Activated naive CD8-positive, alpha-beta T cell treated with anti-CD3 and anti-CD28 coated beads for 36 hours (primary cell): Measurements from ENCODE around the gene FOSL2. TPM values are rescaled to one million over a fixed set of nuclear protein-coding genes. Genes with fewer than 3 reads are reported as not detected.

ENCODE experiments used
- DNase-seq: peaks from one replicate; pipeline ENCODE4 v3.0.0; 2021
- H3K27ac Mint-ChIP-seq: one replicate; pipeline ENCODE4 v1.8.0; 2022; ENCODE audit warnings: mild to moderate bottlenecking, moderate library complexity, mixed read lengths
- H3K27me3 Mint-ChIP-seq: one replicate; pipeline ENCODE4 v1.8.0; 2022; ENCODE audit warnings: mild to moderate bottlenecking, mixed read lengths
- H3K36me3 Mint-ChIP-seq: one replicate; pipeline ENCODE4 v1.8.0; 2021; ENCODE audit warnings: mild to moderate bottlenecking, mixed read lengths
- H3K4me1 Mint-ChIP-seq: one replicate; pipeline ENCODE4 v1.8.0; 2021; ENCODE audit warnings: mixed read lengths
- H3K4me3 Mint-ChIP-seq: one replicate; pipeline ENCODE4 v1.8.0; 2022; ENCODE audit warnings: mild to moderate bottlenecking, moderate library complexity, mixed read lengths
- H3K9me3 Mint-ChIP-seq: one replicate; pipeline ENCODE4 v1.8.0; 2022; ENCODE audit warnings: mixed read lengths
- total RNA-seq, 2 experiments: library from RNA; stranded (reverse); gene quantifications; one replicate each; pipeline ENCODE4 v1.2.3, GENCODE V29; 2021

The FOSL2 gene
- total RNA-seq, 2 experiments from 2014 or later: 32.5 to 39.4 TPM

GRCh38 chr2:28463211-28463816, 70.7 kb downstream of the FOSL2 start:
- Mint-ChIP-seq H3K9me3 (peaks cover 5% of the 10 kb centered on the region), H3K4me1 (peaks cover 4% of the 10 kb centered on the region), H3K27me3 (peaks cover 10% of the 10 kb centered on the region), H3K4me3 (no peak overlapping the region), H3K27ac (no peak overlapping the region), H3K36me3 (peaks cover 3% of the 10 kb centered on the region)
- no peak for DNase-seq

GRCh38 chr2:28463893-28464292, 71.2 kb downstream of the FOSL2 start:
- peaks cover 5% of the 10 kb centered on the region for H3K9me3 Mint-ChIP-seq
- peaks cover 4% of the 10 kb centered on the region for H3K4me1 Mint-ChIP-seq
- H3K36me3 Mint-ChIP-seq: peaks cover 3% of the 10 kb centered on the region
- no peak overlapping the region for H3K27ac Mint-ChIP-seq
- peaks cover 10% of the 10 kb centered on the region for H3K27me3 Mint-ChIP-seq
- no peak overlapping the region for H3K4me3 Mint-ChIP-seq
- no peak for DNase-seq

GRCh38 chr2:28465148-28465885, 72.7 kb downstream of the FOSL2 start:
- Mint-ChIP-seq H3K36me3 (peaks cover 3% of the 10 kb centered on the region), H3K9me3 (peaks cover 5% of the 10 kb centered on the region), H3K4me1 (peaks cover 8% of the 10 kb centered on the region), H3K27me3 (peaks cover 10% of the 10 kb centered on the region), H3K27ac (no peak overlapping the region), H3K4me3 (no peak overlapping the region)
- no peak for DNase-seq

Other genes with a start within 250 kb of the FOSL2 start
- 1 to 10 TPM in 1 of 2 experiments, under 1 TPM in 1; 0.99 to 1.4 TPM for gene PLB1, start 103.2 kb downstream of the FOSL2 start, total RNA-seq